Tracheal epithelial cell (primary cell): ENCODE measurements around the gene ZNF146. TPM values are rescaled to one million over a fixed set of nuclear protein-coding genes. Genes with fewer than 3 reads are reported as not detected.

Experiments
- total RNA-seq: library from RNA; depleted of rRNA; stranded (reverse); fragments of >200 nt; gene quantifications from 2 replicates; pipeline ENCODE4 v1.2.1, GENCODE V29; 2014

ZNF146 gene
- 104 and 137 TPM in 2 replicates for total RNA-seq

DNA sequence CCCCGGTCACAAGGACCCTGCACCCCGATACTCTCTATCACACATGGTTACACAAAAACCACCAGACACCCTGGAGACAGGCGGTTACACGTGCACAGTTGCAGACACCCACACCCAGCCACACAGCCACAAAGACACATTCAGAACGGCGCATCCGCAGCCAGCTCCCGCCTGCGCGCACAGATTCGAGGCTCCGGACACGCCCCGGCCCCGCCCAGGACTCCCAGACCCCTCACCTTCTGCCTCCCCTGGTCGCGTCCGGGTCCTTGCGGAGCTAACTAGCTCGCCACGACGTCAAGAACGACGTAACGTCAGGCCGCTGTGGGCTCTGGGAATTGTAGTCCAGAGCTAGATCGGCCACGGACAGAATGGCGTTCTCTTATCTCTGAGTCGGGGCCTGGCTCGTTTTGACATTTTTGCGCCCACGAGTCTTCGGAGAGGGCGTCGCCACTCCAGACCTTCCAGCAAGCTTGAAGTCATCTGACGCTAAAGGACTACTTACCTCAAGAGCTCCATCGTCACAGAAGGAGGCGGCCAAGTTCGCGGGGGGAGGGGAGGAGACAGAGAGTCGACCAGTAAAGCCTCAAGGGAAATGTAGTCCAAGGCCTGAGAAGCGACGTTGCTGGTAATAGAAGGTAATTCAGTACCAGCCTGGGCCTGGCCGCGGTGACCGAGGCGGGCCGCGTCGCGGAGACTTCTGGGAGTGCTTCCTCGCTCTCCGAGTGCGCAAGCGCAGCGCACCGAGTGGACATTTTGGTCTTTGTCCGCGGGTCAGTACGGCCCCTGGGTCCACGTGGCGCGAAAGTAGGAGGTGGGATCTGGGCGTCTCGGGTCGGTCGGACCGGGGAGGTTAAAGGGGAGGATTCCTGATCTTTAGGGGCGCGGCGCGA, at the start of gene ZNF146, which contains the start of gene ZNF565:
TSS of gene ZNF146 (plus strand) at position 721 of the 890 bp plus-strand sequence. CDS start 21,335 bp downstream, outside the sequence.
TSS of gene ZNF565 (minus strand) at position 280 of the 890 bp plus-strand sequence. CDS start 12,680 bp downstream, outside the sequence.

Other genes with a start within 250 kb of the ZNF146 start
- gene SDHAF1, start 219.9 kb upstream of the ZNF146 start, total RNA-seq: 14.2 and 26.9 TPM in 2 replicates
- gene SYNE4, start 206.3 kb upstream of the ZNF146 start, total RNA-seq: 9.4 and 12.4 TPM in 2 replicates
- 16.0 and 19.0 TPM in 2 replicates for gene ALKBH6, start 200.9 kb upstream of the ZNF146 start, total RNA-seq
- 0.24 TPM in 1 of 2 replicates, not detected in the other for gene CLIP3, start 182.2 kb upstream of the ZNF146 start, total RNA-seq
- 0.72 and 3.6 TPM in 2 replicates for gene THAP8, start 160.8 kb upstream of the ZNF146 start, total RNA-seq
- gene WDR62, start 160.2 kb upstream of the ZNF146 start, total RNA-seq: 0.21 and 0.72 TPM in 2 replicates
- not detected in 2 replicates for gene OVOL3, start 104.0 kb upstream of the ZNF146 start, total RNA-seq
- gene POLR2I, start 100.2 kb upstream of the ZNF146 start, total RNA-seq: 62.7 and 85.5 TPM in 2 replicates
- gene TBCB, start 99.6 kb upstream of the ZNF146 start, total RNA-seq: 139 and 206 TPM in 2 replicates
- 121 and 205 TPM in 2 replicates for gene CAPNS1, start 75.0 kb upstream of the ZNF146 start, total RNA-seq
- 0.48 and 3.0 TPM in 2 replicates for gene COX7A1, start 62.7 kb upstream of the ZNF146 start, total RNA-seq
- gene ZNF565, start 441 bp upstream of the ZNF146 start, total RNA-seq: 4.6 and 6.2 TPM in 2 replicates
- 1.4 and 2.6 TPM in 2 replicates for gene ZFP14, start 164.1 kb downstream of the ZNF146 start, total RNA-seq
- 3.9 and 4.5 TPM in 2 replicates for gene ZFP82, start 203.5 kb downstream of the ZNF146 start, total RNA-seq